CD14-positive monocyte (primary cell): ENCODE results near the gene FARP1. TPM values are rescaled to one million over a fixed set of nuclear protein-coding genes. Genes with fewer than 3 reads are reported as not detected.

ENCODE experiments used
- DNase-seq, 3 donors: peaks; one replicate each; pipeline ENCODE4 v3.0.0-alpha.2; 2011 to 2022
- H2AFZ ChIP-seq: 2 replicates; pipeline ENCODE4 v1.6.0; 2012; ENCODE audit warnings: mild to moderate bottlenecking, low read depth, low read length, inconsistent platforms; ENCODE audit not compliant: insufficient read depth, poor library complexity, severe bottlenecking
- H3K27ac ChIP-seq, 2 donors: 1 replicate in 1 of 2; 2 replicates in 1 of 2; pipeline ENCODE4 v1.5.1; 2012 to 2013; ENCODE audit warnings: low read length in 2 of 2, control low read depth in 1 of 2, inconsistent platforms in 1 of 2, low read depth in 1 of 2, mild to moderate bottlenecking in 1 of 2
- H3K27me3 ChIP-seq, 2 donors: one replicate each; pipeline versions ENCODE4 v1.6.0 to v1.6.1; 2011 to 2013; ENCODE audit warnings: low read length in 2 of 2; ENCODE audit not compliant: control insufficient read depth in 2 of 2, insufficient read depth in 2 of 2
- H3K36me3 ChIP-seq, 2 donors: replicated peaks in 1 of 2; 1 replicate in 1 of 2; 2 replicates in 1 of 2; pipeline versions ENCODE4 v1.5.1 to v1.6.1; 2012 to 2013; ENCODE audit warnings: low read length in 2 of 2, control low read depth in 1 of 2, inconsistent platforms in 1 of 2, mild to moderate bottlenecking in 1 of 2; ENCODE audit not compliant: insufficient read depth in 2 of 2, control insufficient read depth in 1 of 2
- H3K4me1 ChIP-seq, 2 donors: 1 replicate in 1 of 2; 2 replicates in 1 of 2; pipeline versions ENCODE4 v1.5.1 to v1.6.1; 2012 to 2013; ENCODE audit warnings: low read length in 2 of 2, control low read depth in 1 of 2, inconsistent platforms in 1 of 2, mild to moderate bottlenecking in 1 of 2, moderate library complexity in 1 of 2; ENCODE audit not compliant: insufficient read depth in 2 of 2, control insufficient read depth in 1 of 2
- H3K4me2 ChIP-seq: replicated peaks from 2 replicates; pipeline ENCODE3; 2012; ENCODE audit warnings: low read length, moderate library complexity, mild to moderate bottlenecking; ENCODE audit not compliant: poor library complexity, severe bottlenecking; ENCODE audit errors: extremely low read depth
- H3K4me3 ChIP-seq, 3 experiments: fragments of 200-600 bp in 1 of 3; sonication (generic) in 1 of 3; replicated peaks in 1 of 3; 1 replicate in 2 of 3; 2 replicates in 1 of 3; pipeline ENCODE4 v1.5.1; 2011 to 2013; ENCODE audit warnings: low read length in 3 of 3, mild to moderate bottlenecking in 3 of 3, control low read depth in 2 of 3, low read depth in 2 of 3, inconsistent platforms in 1 of 3, moderate library complexity in 1 of 3
- H3K79me2 ChIP-seq: 2 replicates; pipeline ENCODE4 v1.6.0; 2012; ENCODE audit warnings: mild to moderate bottlenecking, control low read depth, inconsistent platforms, low read length, moderate library complexity; ENCODE audit not compliant: insufficient read depth
- H3K9ac ChIP-seq: 2 replicates; pipeline ENCODE4 v1.6.0; 2017; ENCODE audit warnings: low read length, mild to moderate bottlenecking; ENCODE audit not compliant: insufficient read depth, poor library complexity, severe bottlenecking
- H3K9me3 ChIP-seq, 2 donors: replicated peaks in 1 of 2; 1 replicate in 1 of 2; 2 replicates in 1 of 2; pipeline versions ENCODE4 v1.5.1 to v1.6.1; 2012 to 2013; ENCODE audit warnings: low read length in 2 of 2, control low read depth in 1 of 2; ENCODE audit not compliant: control insufficient read depth in 1 of 2, insufficient read depth in 1 of 2
- H4K20me1 ChIP-seq: 2 replicates; pipeline ENCODE4 v1.6.0; 2012; ENCODE audit warnings: mild to moderate bottlenecking, low read length, control low read depth, moderate library complexity; ENCODE audit not compliant: insufficient read depth
- H3K27ac Mint-ChIP-seq, 7 donors: one replicate each; pipeline ENCODE4 v1.8.0; 2020; ENCODE audit warnings: mild to moderate bottlenecking in 7 of 7, mixed read lengths in 7 of 7, moderate library complexity in 6 of 7, inconsistent platforms in 2 of 7
- H3K27me3 Mint-ChIP-seq, 3 donors: one replicate each; pipeline ENCODE4 v1.8.0; 2021 to 2022; ENCODE audit warnings: low read depth in 3 of 3, mild to moderate bottlenecking in 3 of 3, mixed read lengths in 3 of 3, moderate library complexity in 3 of 3, inconsistent platforms in 1 of 3
- H3K36me3 Mint-ChIP-seq, 2 donors: one replicate each; pipeline ENCODE4 v1.8.0; 2020; ENCODE audit warnings: mixed read lengths in 2 of 2, inconsistent platforms in 1 of 2, mild to moderate bottlenecking in 1 of 2
- H3K4me1 Mint-ChIP-seq: one replicate; pipeline ENCODE4 v1.8.0; 2020; ENCODE audit warnings: mild to moderate bottlenecking, mixed read lengths
- H3K4me3 Mint-ChIP-seq, 2 donors: one replicate each; pipeline ENCODE4 v1.8.0; 2020; ENCODE audit warnings: mild to moderate bottlenecking in 2 of 2, mixed read lengths in 2 of 2, moderate library complexity in 1 of 2
- H3K9me3 Mint-ChIP-seq, 7 donors: one replicate each; pipeline ENCODE4 v1.8.0; 2020 to 2022; ENCODE audit warnings: mixed read lengths in 7 of 7, mild to moderate bottlenecking in 6 of 7, moderate library complexity in 6 of 7, inconsistent platforms in 2 of 7
- whole genome bisulfite sequencing: methylation state at CpG from one replicate; pipeline ENCODE4 v1.1.5; 2013; ENCODE audit warnings: missing lambda C conversion rate; ENCODE audit not compliant: insufficient coverage; 5-methylcytosine and 5-hydroxymethylcytosine counted together
- intact Hi-C, 2 donors: fragments of 100-400 bp; cut with micrococcal nuclease; formaldehyde crosslinking; loops; one replicate each; pipeline versions ENCODE4 v1.15.0 to v1.15.1; 2023
- polyA plus RNA-seq, 3 donors: library from polyadenylated mRNA; depleted of rRNA in 1 of 3; unstranded in 2 of 3; stranded (reverse) in 1 of 3; fragments of 300-500 nt in 2 of 3; fragments of >200 nt in 1 of 3; fragmentation: Illumina TruSeq in 2 of 3; gene quantifications; 1 replicate in 2 of 3; 2 replicates in 1 of 3; pipeline ENCODE4 v1.2.3, GENCODE V29; 2012 to 2021
- TF ChIP-seq, protein P1 (sequence below): fragments of 200-600 bp; IDR thresholded peaks from one replicate; pipeline ENCODE4 v1.8.0; 2022; ENCODE audit warnings: antibody characterized with exemption, mild to moderate bottlenecking

The FARP1 gene
- polyA plus RNA-seq, 3 donors: 0.01 to 0.16 (median 0.12) TPM

DNA sequence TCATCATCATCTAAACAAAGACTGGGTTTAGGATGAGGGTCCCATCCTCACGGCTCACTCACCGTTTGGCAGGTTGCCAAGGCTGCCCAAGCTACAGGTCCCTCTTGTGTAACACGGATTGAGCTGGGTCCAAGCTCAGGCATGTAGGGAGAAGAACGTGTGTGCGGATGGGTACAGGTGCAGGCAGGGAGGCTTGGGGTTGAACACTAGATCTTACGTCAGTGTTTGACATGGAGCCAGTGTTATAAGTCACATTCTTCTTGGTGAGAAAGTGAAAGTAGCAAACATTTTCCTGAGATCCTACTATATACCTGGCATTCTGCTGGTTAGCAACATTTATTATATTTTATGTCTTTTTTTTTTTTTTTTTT, 171.0 kb downstream of the FARP1 start:
- Histone ChIP-seq H3K36me3 (no peaks in the 10 kb centered on the region), H3K27me3 (no peaks in the 10 kb centered on the region), H3K9me3 (peaks cover 0 to 3% of the 10 kb centered on the region in 2 donors), H2AFZ (no peak overlapping the region), H3K79me2 (no peaks in the 10 kb centered on the region), H3K4me1 (no peaks in the 10 kb centered on the region), H3K4me2 (no peak overlapping the region), H3K4me3 (no peak overlapping the region), H3K9ac (no peak overlapping the region), H3K27ac (no peak overlapping the region), H4K20me1 (no peaks in the 10 kb centered on the region)
- no peaks in the 10 kb centered on the region for H3K4me1 Mint-ChIP-seq
- WGBS: 80% methylated on average over 1 of the region's 6 CpGs
- DNase-seq: no peak
- intact Hi-C loops: no loop called here
- no peaks in the 10 kb centered on the region for H3K36me3 Mint-ChIP-seq
- H3K27ac Mint-ChIP-seq: no peak overlapping the region
- H3K9me3 Mint-ChIP-seq: peaks cover 0 to 12% (median 3%) of the 10 kb centered on the region in 7 donors
- H3K27me3 Mint-ChIP-seq: peaks cover 1 to 3% (median 2%) of the 10 kb centered on the region in 3 donors
- TF ChIP-seq, protein P1, sequence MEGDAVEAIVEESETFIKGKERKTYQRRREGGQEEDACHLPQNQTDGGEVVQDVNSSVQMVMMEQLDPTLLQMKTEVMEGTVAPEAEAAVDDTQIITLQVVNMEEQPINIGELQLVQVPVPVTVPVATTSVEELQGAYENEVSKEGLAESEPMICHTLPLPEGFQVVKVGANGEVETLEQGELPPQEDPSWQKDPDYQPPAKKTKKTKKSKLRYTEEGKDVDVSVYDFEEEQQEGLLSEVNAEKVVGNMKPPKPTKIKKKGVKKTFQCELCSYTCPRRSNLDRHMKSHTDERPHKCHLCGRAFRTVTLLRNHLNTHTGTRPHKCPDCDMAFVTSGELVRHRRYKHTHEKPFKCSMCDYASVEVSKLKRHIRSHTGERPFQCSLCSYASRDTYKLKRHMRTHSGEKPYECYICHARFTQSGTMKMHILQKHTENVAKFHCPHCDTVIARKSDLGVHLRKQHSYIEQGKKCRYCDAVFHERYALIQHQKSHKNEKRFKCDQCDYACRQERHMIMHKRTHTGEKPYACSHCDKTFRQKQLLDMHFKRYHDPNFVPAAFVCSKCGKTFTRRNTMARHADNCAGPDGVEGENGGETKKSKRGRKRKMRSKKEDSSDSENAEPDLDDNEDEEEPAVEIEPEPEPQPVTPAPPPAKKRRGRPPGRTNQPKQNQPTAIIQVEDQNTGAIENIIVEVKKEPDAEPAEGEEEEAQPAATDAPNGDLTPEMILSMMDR: no peak
- H3K4me3 Mint-ChIP-seq: no peak overlapping the region

DNA sequence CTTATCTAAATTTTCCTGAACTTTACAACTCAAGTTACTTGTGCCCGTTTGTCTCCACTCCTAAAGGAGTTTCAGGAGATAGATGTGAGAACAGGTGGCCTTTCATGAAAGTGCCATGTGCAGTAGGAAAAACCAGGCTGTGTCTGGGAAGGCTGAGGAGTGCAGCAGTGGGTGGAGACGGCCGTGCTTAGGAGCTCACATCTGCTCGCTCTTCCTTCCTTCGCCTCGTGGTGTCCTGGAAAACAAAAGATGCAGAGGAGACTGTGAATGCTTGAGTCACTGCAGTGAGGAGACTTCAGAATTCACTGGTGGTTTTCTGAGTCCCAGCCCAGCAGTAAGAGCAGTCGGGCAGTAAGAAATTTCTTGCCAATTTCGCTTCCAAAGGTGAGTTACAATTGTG, 172.6 kb downstream of the FARP1 start:
- no peak overlapping the region for H3K4me2 ChIP-seq
- H3K79me2 ChIP-seq: no peaks in the 10 kb centered on the region
- H3K4me1 Mint-ChIP-seq: no peaks in the 10 kb centered on the region
- no peak overlapping the region for H3K9ac ChIP-seq
- no peak overlapping the region for H3K4me3 Mint-ChIP-seq
- H3K27ac ChIP-seq: no peak overlapping the region
- 56% methylated on average over 6 of the region's 8 CpGs for WGBS
- H3K36me3 Mint-ChIP-seq: no peaks in the 10 kb centered on the region
- H3K27ac Mint-ChIP-seq: no peak overlapping the region
- peaks cover 1 to 3% (median 2%) of the 10 kb centered on the region in 3 donors for H3K27me3 Mint-ChIP-seq
- no peaks in the 10 kb centered on the region for H3K4me1 ChIP-seq
- TF ChIP-seq, protein P1: no peak
- H3K9me3 Mint-ChIP-seq: peaks cover 0 to 11% (median 3%) of the 10 kb centered on the region in 7 donors
- no peak overlapping the region for H3K4me3 ChIP-seq
- no peaks in the 10 kb centered on the region for H3K27me3 ChIP-seq
- peaks cover 0 to 3% of the 10 kb centered on the region in 2 donors for H3K9me3 ChIP-seq
- no peaks in the 10 kb centered on the region for H4K20me1 ChIP-seq
- DNase-seq: no peak
- H3K36me3 ChIP-seq: no peaks in the 10 kb centered on the region
- intact Hi-C loops: no loop called here
- no peak overlapping the region for H2AFZ ChIP-seq
